ENCODE measurements around the gene KRTAP4-7.
"Not testable (repeated sequence)": the region's sequence is repeated elsewhere in the genome, so short reads cannot be mapped to it uniquely, and the experiment has no call there.

The KRTAP4-7 gene

DNA sequence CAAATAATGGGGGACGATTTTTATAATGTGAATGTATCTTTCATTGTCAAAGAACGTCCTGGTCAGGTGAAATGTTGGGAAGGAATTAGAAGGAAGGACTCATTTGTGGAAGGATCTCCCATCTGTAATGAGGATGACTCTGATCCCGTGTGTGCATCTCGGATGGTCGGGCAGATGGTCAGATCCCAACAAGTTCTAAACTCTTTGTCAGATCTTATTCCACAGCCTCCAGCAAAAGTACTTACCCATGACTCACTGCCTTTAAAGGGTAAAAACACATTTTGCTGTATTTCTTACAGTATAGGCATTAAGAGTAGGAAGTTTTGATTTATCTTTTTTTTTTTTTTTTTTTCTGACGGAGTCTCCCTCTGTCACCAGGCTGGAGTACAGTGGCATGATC lies 14.5 kb downstream of the KRTAP4-7 start:
- DNase-seq (ENCODE audit: low read depth): no peak
- TF ChIP-seq, protein P1, sequence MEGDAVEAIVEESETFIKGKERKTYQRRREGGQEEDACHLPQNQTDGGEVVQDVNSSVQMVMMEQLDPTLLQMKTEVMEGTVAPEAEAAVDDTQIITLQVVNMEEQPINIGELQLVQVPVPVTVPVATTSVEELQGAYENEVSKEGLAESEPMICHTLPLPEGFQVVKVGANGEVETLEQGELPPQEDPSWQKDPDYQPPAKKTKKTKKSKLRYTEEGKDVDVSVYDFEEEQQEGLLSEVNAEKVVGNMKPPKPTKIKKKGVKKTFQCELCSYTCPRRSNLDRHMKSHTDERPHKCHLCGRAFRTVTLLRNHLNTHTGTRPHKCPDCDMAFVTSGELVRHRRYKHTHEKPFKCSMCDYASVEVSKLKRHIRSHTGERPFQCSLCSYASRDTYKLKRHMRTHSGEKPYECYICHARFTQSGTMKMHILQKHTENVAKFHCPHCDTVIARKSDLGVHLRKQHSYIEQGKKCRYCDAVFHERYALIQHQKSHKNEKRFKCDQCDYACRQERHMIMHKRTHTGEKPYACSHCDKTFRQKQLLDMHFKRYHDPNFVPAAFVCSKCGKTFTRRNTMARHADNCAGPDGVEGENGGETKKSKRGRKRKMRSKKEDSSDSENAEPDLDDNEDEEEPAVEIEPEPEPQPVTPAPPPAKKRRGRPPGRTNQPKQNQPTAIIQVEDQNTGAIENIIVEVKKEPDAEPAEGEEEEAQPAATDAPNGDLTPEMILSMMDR (IDR thresholded peaks at IDR 0.05; ENCODE audit: low read depth, low read length, missing control alignments): no peak

DNA sequence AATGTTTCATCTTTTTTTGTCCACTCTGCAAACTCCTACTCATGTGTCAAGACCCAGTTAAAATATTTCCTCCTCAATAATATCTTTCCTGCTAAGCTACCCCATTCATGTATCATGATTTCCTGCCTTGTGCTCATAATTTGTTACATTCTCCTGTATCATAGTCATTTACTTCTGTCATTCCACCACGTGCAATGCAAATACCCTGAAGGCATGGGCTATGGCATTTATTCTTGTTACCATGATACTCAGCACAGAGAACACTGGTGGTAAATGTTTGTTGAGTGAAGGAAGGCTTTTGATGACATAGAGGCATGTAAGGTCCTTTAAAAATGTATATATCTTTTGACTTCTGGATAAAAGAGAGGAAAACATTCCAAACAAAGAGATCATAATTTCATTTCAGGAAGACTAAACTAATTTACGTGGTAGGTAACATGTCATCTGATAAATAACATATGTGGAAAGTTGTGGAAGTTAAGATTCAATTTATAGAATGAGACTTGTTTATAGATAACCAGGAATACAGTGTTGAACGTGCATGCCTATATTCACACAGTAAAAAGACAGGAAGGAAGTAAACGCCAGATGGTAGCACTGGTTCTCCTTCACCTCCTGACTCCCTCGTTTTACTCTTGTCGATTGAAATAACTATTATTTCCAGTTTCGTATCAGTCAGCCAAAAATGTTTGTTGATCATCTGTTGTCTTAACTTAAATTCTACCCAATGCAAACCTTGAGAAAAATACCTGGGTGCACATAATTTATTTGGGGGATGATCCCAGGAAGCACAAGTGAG lies 15.9 kb downstream of the KRTAP4-7 start:
- H3K4me3 ChIP-seq (ENCODE audit: low read depth, low read length); DNase-seq (ENCODE audit: low read depth): not testable (repeated sequence)

More for the DNA sequence above, 14.5 kb downstream of the KRTAP4-7 start:
- no peak overlapping the region for H3K4me3 ChIP-seq (ENCODE audit: low read depth, low read length)

DNA sequence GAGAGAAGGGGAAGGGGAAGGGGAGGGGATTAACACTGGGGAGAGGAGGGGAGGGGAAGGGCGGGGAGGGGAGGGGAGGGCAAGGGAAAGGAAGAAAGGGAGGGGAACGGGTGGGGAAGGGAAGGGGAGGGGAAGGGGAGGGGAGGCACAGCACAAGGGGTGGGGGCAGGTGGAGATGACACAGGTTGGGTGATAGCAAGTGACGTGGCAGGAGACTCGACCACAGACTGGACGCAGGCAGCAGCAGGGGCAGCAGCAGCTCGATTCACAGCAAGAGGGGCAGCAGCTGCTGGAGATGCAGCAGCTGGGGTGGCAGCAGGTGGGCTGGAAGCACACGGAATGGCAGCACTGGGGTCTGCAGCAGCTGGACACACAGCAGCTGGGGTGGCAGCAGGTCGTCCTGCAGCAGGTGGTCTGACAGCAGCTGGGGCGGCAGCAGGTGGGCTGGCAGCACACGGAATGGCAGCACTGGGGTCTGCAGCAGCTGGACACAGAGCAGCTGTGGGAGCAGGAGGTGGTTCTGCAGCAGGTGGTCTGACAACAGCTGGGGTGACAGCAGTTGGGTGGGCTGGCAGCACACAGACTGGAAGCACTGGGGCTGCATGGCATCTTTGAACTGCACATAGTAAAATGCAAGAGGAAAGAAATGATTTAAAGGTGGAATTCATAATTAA lies 17.8 kb downstream of the KRTAP4-7 start, which contains the start of gene KRTAP4-16:
TSS of gene KRTAP4-16 (minus strand) at position 624 of the 674 bp plus-strand sequence. CDS start at position 624, 0 bp downstream.
- TF ChIP-seq, protein P1 (IDR thresholded peaks at IDR 0.05; ENCODE audit: low read depth, low read length, missing control alignments): no peak
- no peak for DNase-seq (ENCODE audit: low read depth)
- no peak within 1 kb of the TSS for H3K4me3 ChIP-seq (ENCODE audit: low read depth, low read length)

DNA sequence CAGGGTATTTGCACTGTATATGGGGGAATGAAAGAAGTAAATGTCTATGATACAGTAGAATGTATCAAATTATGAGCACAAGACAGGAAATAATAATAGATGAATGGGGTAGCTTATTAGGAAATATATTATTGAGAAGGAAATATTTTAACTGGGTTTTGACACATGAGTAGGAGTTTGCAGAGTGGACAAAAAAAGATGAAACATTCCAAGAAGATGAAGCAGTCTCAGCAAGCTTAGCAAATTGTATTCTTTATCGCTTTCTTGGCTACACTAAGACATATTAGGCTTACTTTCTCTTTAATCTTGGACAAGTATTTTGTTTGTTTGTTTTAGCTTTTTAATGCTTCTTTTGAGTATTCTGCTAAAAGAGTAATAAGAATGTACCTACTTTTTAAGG lies 19.9 kb downstream of the KRTAP4-7 start:
- TF ChIP-seq, protein P1 (IDR thresholded peaks at IDR 0.05; ENCODE audit: low read depth, low read length, missing control alignments): no peak
- no peak for DNase-seq (ENCODE audit: low read depth)
- no peak overlapping the region for H3K4me3 ChIP-seq (ENCODE audit: low read depth, low read length)

DNA sequence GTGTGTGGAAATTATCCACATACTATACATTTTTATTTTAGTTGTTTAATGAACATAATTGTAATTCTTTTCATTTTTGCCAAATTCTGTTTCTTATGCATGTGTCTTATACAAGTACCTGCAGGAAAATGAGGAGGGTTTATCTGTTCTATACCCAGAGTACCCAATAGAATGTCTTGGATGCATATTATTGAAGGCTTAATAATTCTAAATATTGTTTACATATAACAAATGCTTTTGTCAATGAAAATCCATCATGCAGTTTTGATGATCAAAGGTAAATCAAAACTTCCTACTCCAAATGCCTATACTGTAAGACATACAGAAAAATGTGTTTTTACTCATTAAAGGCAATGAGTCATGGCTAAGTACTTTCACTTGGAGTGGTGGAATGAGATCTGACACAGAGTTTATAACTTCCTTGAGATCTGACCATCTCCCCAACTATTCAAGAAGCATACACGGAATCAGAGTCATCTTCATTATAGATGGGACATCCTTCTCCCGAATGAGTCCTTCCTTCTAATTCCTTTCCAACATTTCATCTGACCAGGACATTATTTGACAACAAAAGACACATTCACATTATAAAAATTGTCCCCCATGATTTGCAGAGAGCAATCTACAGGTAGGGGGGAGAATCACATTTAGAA lies 20.6 kb downstream of the KRTAP4-7 start:
- DNase-seq (ENCODE audit: low read depth); H3K4me3 ChIP-seq (ENCODE audit: low read depth, low read length): not testable (repeated sequence)

DNA sequence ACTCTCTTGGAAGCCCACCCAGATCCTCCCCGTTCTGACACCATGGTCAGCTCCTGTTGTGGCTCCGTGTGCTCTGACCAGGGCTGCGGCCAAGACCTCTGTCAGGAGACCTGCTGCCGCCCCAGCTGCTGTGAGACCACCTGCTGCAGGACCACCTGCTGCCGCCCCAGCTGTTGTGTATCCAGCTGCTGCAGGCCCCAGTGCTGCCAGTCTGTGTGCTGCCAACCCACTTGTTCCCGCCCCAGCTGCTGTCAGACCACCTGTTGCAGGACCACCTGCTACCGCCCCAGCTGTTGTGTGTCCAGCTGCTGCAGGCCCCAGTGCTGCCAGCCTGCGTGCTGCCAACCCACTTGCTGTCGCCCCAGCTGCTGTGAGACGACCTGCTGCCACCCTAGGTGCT lies 21.4 kb downstream of the KRTAP4-7 start, which contains the start of gene KRTAP4-9:
TSS of gene KRTAP4-9 (plus strand) at position 43 of the 400 bp plus-strand sequence. CDS start at position 43, 0 bp downstream.
- H3K4me3 ChIP-seq (ENCODE audit: low read depth, low read length); DNase-seq (ENCODE audit: low read depth): not testable (repeated sequence)

DNA sequence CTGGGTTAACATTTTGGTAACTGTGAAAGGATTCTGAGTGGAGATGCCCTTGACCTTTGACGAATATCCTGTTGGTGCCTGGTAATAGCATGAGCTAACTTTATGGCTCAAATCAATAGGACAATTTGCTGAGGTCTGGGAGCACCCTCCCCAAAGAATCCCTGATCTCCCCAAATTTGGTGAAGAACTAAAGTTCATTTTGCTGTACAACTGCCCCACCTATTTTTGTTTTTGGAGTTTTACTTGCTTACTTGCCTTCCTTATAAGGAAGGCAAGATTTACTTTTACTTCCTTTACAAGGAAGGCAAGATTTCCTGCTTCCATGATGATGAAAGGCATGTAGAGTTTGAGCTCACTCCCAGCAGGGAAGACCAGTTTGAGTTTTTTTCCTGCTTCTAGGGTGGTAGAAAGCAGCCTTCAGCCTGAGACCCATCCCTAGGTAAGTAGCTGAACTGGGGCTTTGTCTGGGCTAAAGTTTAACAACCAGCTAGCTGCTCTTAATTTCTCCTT lies 24.0 kb downstream of the KRTAP4-7 start:
- TF ChIP-seq, protein P1 (IDR thresholded peaks at IDR 0.05; ENCODE audit: low read depth, low read length, missing control alignments): no peak
- no peak for DNase-seq (ENCODE audit: low read depth)
- no peak overlapping the region for H3K4me3 ChIP-seq (ENCODE audit: low read depth, low read length)

DNA sequence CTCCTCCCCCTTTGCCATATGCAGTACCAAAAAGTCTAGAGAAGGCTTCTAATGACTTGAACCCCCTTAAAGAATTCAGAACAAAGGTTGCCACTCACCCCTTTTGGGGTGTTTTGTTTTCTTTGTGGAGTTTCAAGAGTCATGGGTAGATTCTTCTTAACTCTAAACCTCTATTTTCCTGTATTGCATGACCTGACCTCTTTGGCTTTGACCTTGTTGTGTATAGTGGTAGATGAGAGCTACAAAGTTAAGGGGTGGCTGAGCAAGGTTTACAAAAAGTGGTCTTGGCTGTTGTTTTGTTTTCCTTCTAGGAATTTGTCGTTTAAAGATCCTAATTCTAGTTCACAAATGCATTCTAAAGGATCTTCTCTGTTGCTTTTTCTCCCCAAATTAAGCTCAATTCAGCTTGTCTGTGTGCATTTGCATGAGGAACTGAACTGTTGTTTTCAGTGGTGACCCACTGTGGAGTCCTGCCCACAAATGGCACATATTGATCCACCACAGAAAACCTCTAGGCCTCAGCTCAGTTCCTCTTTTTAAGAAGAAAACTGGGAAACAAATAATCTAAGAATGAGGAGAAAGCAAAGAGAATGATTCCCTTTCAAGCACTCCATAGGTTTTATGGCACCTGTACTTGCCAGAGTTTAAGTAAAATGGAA lies 24.9 kb downstream of the KRTAP4-7 start:
- not testable (repeated sequence) for DNase-seq (ENCODE audit: low read depth); H3K4me3 ChIP-seq (ENCODE audit: low read depth, low read length)

Data from GM12864 (cell line).